ENCODE results near the gene FXYD7.
A peak's percentile ranks its signal among the peaks of the same experiment; 100 is the strongest.
"Not testable (repeated sequence)": the region's sequence is repeated elsewhere in the genome, so short reads cannot be mapped to it uniquely, and the experiment has no call there.

FXYD7 gene

DNA sequence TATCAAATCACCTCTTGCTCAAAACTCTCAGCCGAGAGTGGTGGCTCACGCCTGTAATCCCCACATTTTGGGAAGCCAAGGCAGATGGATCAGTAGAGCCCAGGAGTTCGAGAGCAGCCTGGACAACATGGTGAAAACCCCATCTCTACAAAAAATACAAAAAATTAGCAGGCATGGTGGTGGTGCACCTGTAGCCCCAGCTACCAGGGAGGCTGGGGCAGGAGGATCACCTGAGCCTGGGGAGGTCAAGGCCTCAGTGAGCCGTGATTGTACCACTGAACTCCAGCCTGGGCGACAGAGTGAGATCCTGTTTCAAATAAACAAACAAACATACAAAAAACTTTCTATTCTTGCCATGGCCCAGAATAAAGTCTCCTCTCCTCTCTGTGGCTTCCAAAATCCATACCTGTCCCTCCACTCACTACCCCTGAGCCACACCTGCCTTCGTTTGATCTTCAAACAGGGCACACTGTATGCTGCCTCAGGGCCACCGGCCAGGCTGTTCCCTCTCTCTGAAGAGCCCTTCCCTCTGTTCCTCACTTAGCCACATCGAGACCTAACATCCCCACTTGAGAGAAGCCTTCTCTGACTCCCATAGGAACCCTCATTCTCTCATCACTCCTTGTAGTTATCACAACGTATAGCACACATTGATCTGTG, 14.5 kb upstream of the FXYD7 start:
- no peak for DNase-seq

DNA sequence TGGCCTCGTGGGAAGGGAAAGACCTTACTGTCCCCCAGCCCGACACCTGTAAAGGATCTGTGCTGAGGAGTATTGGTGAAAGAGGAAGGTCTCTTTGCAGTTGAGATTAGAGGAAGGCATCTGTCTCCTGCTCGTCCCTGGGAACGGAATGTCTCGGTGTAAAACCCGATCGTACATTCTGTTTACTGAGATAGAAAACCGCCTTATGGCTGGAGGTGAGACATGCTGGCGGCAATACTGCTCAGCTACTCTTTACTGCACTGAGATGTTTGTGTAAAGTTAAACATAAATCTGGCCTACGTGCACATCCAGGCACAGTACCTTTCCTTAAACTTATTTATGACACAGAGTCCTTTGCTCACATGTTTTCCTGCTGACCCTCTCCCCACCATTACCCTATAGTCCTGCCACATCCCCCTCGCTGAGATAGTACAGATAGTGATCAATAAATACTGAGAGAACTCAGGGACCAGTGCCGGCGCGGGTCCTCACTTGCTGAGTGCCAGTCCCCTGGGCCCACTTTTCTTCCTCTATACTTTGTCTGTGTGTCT, 13.3 kb upstream of the FXYD7 start:
- not testable (repeated sequence) for DNase-seq

DNA sequence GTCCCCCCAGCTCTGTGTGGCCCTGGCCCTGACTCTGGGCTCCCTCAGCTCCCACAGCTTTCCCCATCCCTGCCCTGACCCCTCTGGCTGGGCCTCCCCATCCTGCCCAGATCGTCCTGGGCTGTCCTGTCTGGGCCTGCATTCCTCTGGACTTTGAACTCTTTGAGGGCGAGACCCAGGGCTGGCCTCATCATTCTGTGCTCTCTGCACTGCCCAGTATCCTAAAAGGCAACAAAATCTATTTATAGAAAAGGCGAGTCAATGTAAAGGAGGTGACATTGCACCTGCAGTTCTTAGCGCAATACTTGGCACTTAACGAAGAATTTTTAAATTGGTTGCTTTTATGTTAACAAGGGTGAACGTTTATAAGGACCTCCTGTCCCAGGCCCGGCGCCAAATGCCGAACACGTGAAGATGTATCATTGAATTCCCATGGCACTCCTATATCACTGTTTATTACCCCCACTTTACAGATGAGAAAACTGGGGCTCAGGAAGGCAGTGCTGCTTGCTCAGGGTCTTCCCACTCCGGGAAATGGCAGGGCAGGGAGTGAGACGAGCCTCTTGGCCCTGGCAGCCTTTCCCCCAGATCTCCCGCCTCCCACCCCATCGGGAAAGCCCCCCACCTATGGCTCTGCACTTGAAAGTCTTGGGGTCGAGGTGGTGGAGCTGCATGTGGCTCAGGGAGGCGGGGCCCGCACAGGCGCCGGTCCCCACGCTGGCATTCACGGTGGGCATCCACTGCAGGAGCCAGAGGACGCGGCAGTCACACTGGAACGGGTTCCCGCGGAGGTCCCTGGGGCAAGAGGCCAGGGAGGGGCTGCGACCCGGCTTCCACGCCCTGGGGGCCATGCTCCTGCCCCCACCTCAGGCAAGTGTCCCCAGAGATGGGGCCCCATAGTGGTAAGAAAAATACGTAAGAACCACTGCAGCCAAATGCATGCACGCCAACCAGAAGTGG, 12.0 kb upstream of the FXYD7 start:
- DNase-seq = no peak

DNA sequence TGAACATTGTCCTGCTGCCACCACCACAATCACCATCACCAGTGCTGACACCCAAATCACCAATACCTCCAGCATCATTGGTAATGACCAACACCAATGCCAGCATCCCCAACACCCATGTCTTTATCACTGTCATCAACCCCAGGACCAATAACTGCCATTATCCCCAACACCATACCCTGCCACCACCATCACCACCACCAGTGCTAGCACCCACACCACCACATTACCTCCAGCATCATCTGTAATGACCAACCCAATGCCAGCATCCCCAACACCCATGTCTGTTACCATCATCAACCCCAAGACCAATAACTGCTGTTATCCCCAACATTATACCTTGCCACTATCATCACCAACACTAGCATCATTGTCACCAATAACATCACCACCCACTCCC, 10.8 kb upstream of the FXYD7 start:
- DNase-seq = no peak

DNA sequence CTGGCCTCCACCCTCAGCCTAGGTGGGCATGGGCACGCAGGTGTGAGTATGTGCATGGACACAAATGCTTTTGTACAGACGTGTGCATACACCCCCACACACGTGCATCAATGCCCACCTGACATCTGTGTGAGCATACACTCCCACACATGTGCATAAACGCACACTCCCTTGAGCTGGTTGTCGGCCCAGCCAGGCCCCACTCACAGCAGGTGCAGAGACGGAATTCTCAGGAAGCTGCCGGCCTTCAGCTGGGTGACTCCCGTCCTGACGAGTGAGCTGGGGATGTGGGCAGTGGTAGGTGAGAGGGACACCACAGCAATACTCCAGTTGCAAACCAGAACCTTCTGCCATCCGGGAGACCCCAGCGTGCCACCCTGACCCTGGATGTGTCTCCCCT, 9.2 kb upstream of the FXYD7 start:
- DNase-seq = no peak

DNA sequence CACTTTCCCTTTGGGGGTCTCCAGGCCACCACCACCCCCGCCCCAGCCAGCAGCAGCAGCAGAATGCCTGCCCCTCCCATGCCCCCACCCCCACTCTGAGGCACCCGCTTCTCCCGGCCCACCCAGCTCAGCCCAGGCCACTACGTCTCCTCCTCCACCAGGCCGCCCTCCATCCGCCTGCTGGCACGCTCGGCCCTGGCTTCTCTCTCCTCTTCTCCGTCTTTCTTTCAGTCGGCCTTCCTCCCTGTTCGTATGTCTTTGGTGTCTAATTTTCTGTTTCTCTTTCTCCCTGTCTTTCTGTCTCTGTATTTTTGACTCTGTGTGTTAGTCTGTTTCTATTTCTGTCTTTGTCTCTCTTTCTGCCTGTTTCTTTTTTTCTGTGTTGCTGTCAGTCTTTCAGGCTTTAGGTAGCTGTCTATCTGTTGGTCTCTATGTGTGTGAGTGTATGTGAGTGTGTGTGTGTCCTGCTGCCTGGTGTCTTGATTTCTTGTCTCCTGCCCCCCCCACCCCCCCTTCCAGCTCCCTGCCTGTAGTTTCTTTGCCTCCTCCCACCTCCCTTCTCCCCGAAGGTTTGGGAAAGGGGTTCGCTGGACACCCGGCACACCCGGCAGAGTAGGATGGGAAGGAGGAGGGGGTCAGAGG, 8.3 kb upstream of the FXYD7 start, which contains the start of gene LGI4:
Gene LGI4, minus strand, starts transcription at position 459 of the 642 bp plus-strand sequence. Its CDS starts 379 bp downstream, at position 80.
- no peak for DNase-seq

DNA sequence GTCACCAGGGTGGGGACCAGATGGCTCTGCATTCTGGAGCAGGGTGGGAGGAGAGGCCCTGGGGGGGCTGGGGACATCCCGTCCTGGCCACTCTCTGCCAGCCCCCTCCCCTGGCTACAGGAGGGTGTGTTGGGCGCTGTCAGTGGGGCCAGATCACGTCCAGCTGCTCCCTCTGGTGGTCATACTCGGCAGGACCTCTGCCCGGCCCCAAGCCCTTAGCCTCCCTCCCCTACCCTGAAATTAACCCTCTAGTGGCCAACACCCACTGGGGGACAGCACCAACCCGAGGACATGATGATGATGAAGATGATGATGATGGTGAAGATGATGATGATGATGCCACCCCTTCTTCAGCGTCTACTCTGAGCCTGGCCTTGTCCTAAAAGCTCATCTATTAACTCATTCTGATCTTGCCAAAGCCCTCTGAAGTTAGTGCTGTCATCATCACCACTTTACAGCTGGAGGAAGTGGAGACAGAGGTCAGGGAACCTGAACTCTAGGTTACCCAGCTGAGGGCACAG, 7.6 kb upstream of the FXYD7 start:
- peak; percentile 97 for DNase-seq

DNA sequence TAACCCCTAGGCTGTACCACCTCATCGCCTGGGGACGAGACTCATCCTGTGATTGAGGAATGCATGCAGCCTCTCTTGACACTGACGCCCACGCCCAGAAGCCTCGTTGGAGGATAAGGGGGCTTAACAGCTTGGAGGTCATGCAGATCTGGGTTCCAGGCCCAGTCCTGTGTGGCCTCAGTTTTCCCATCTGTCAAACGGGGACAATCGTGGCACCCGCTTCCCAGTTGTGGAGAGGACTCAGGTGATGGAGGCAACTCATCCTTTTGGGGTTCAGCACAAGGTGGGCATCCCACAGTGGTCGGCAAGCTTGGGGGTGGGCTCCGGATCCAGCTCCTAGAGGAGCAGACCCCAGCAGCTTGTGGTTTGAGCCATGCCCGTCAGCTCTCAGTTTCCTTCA, 6.8 kb upstream of the FXYD7 start:
- no peak for DNase-seq

DNA sequence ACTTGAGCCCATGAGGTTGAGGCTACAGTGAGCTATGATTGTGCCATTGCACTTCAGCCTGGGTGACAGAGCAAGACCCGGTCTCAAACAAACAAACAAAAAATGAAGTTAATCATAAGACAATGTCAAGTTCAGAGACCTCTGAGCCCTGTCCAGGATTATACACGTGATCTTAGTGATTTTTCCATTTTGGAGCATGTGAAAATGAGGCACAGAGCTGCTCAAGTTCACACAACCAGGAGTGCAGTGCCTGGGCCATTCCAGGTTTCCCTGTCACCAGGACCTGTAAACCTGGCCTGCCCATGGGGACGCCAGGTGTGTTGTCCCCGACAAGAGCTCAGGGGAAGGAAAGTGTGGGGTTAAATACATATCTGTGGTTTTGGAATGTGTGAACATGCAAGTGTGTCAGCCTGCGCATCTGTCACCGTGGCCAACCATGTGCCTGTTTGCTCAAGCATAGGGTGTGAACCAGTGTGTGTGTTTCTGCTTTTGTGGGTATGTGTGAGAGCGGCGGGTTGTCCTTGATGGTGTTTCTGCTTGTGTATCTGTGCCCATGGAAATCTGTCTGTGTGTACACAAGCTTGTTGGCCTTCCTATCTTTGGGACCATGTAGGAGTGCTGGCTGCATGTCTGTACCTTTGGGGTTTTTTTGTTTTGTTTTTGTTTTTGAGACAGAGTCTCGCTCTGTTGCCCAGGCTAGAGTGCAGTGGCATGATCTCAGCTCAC, 5.9 kb upstream of the FXYD7 start:
- no peak for DNase-seq

DNA sequence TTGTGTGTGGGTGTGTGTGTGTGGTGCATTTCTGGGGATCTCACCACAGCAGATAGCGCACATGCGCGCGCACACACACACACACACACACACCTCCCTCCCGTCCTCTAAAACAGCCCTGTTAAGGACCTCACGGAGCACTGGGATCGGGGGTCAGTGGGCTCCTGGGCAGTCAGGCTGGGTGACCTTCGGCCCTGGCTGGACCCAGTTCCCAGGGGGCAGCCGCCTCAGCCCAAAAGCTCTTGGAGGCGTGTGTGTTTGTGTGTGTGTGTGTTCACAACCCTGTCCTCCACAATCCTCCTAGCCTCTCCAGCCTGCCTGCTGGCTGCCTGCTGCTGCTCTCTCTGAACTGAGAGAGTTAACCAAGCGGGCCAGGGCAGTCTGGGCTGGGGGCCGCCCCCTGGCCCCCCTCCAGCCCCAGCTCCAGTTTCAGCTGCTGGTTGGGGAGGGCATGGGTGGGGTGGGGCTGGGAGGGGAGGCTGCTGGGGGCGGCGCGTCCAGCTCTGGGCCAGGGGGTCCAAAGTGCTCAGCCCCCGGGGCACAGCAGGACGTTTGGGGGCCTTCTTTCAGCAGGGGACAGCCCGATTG, 4.7 kb upstream of the FXYD7 start, which contains the start of gene FXYD1:
Gene FXYD1, plus strand, starts transcription at position 520 of the 588 bp plus-strand sequence. CDS start 1,256 bp downstream, outside the sequence.
- peak; percentile 58 for DNase-seq

DNA sequence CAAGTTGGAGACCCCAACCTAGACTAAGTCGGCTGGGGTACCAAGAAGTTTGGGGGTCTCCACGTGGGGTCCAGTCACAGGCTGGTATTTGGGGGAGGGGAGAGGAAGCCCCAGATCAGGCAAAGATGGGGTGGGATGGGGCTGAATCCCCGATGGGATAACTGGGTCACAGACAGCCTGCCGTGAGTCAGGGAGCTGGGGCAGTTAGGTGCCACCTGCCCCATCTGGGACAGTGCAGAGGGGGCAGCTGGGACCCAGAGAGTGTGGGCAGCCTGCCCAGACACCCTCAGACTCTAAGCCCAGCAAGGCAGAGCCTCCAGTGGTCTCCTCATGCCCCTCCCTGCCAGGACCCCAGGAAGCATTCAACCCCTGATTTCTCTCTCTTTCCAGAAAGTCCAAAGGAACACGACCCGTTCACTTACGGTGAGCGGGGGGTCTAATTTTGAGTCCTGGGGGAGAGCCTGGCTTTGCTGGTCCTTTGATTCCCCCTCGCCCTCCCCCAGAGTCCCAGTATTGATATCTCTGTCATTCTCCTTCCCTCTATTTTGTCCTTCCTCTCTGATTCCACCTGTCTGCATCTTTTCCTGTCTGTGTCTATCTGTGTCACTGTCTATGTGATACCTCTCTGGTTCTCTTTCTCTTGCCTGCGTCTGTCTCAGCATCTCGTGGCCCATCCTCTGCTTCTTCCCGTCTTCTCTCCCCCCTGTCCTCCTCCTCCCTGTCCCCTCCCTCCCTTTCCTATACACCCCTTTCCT, 2.7 kb upstream of the FXYD7 start:
- no peak for DNase-seq

DNA sequence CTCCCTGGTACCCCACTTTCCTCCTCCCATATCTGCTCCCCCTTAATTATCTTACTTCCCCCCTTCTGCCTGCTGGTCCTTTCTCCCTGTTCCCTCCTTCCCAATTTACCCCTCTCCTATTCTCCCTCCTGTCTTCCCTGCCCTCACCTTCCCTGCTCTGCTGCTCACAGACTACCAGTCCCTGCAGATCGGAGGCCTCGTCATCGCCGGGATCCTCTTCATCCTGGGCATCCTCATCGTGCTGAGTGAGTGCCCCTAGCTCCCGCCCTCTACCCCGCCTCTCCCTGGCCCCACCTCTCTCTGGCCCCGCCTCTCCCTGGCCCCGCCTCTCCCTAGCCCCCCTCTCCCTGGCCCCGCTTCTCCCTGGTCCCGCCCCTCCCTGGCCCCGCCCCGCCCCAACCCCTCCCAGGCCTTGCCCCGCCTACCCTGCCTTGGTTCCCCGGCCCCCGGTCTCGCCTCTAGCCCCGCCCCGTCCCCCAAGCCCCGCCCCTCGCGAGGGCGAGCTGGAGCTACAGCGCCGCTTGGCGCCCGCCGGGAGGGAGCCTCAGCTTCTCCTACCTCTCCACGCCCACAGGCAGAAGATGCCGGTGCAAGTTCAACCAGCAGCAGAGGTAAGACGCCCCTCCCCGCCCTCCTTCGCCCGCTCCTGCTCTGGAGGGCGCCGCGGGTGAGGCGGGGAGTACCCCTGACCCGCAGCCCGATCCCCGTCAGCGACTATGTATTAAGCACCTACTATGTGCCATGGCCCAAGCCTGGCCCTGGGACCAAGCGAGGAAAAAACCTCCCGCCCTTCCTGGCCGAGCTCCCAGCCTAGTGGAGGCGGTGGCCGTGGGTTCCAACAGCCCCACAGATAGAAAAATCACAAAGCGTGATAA, 1.9 kb upstream of the FXYD7 start:
- DNase-seq = peak; percentile 77

DNA sequence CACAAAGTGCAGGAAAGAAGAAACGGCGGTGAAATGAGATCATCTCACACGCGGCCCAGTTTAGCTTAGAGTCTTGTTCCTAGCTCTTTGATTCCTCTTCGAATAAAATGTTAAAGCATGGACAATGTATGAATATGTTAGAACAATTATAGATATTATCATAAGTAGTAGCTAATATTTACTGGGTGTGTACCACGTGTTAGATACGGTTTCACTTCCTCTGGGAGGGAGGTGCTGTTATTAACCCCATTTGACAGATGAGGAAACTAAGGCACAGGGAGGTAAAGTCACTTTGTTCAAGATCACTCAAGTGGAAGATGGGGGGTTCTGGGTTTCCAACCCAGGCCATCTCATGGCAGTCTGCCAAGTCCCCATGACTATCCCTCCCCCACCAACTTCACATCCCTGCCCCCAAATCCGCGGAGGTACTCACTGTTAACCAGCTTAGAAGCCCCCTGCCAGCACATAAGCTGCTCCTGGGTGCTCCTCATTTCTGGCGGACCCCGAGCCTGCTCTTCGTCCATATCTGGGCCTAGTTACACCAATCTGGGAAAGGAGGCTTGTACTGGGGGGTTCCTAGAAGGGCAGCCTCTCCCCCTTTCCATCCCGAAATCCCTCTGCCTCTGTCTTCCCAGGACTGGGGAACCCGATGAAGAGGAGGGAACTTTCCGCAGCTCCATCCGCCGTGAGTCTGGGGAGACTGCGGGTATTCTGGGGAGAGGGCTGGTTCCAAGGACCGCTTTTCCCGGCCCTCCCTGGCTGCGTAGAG, 1.0 kb upstream of the FXYD7 start:
- peak; percentile 53 for DNase-seq

DNA sequence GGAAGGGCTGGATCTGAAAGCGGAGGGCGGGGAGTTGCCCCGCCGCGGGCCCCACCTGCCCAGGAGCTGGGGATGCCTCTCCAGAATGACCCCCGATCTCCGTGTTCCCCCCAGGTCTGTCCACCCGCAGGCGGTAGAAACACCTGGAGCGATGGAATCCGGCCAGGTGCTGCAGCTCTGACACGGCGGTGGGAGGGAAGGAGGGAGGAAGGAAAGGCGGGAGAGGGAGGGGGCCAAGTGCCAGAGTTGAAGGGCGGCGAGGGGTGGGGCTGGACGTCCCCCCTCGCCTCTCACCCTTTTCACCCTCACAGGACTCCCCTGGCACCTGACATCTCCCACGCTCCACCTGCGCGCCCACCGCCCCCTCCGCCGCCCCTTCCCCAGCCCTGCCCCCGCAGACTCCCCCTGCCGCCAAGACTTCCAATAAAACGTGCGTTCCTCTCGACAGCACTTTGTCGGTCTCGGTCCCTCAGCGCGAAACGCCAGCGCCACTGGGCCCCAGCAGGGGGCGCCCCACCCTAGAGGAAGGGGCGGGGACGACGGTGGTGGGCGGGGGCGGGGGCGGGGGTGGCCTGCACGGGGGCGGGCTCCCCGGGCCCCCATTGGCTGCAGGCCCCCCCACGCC, 337 bp upstream of the FXYD7 start:
- DNase-seq = no peak

DNA sequence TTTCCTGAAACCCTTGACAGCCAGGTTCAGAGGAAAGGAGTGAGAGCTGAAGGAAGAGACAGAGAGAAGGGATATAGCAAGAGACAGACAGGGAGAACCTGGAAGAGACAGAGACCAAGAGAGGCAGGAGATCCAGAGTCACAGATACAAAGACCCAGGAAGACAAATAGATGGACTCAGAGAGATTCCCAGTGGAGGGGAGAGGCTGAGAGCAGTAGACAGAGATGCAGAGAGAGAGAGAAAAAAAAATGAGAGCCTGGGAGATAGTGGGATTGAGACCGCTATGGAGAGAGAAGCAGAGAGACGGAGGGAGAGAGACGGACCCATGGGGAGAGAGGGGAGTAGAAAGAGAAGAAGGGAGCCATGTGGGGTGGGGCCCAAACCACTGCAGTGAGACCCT, 763 bp downstream of the FXYD7 start:
- DNase-seq = peak; percentile 51

DNA sequence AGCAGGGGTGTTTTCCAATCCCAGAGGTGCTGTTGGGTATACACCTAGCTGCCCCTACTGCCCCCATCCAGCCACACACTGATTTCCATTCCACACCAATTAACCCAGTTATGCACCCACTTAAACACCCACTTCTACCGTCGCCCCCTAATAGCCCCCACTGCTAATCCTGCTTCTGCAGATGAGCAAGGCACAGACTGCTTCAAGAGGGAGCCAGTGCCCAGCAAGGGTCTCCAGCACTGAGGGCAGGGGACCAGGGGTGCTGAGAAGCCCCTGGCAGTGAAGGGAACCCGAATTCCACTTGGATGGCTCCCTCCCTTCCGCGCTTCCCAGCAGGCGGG, 1.2 kb downstream of the FXYD7 start:
- no peak for DNase-seq

DNA sequence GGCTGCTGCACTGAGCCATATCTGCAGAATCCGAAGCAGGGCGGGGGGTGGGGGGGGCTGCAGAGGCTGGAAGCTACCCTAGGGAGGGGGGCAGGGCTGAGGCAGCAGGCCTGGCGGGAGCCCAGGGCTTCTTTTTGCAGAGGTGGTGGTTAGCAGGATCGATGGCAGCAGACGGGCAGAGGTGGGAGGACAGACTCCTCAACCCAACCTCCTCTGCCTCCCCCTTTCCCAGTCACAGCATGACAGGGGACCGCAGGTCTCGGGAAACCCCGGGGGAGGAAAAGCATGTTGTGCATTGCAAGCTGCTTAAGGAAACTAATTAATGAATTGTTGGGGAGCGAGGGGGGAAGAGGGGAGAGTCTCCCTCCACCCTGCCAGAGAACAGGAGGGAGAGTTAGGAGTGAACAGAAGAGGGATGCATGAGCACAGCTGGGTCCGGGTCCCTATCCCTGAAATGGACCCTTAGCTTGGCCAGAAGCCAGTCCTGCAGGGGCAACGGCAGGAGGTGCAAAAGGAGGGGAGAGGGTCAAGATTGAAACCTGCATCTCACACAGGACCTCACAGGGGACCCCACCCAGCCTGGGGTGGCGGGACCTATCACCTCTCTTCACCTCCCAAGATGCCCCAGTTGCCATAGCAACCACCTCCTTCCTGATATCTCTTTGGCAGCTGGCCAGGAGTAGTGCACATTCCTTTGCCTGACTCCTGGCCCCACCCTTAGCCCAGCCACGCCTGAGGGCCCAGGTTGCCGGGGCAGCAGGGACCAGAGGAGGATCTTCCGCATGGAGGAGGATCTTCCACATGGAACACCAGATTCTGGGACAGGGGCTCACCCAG, 1.8 kb downstream of the FXYD7 start:
- no peak for DNase-seq
